PC-3 (cell line): ENCODE measurements around the gene STAT6. TPM values are rescaled to one million over a fixed set of nuclear protein-coding genes. Genes with fewer than 3 reads are reported as not detected.

Experiments
- ATAC-seq: fragments of 200-7000 bp; cut with Tn5 transposase; 2 replicates; pipeline ENCODE4 v1.9.1; 2020; ENCODE audit warnings: mild to moderate bottlenecking, moderate library complexity
- BruUV-seq: library from RNA; stranded (reverse); fragments of 400-500 nt; replicated peaks from 2 replicates; lab custom pipeline; 2021; lab: Mats Ljungman, UMichigan
- CTCF ChIA-PET: fragments of 300-600 bp; sonication (Branson Sonifier 250); formaldehyde crosslinking; loops from one replicate; lab custom pipeline; 2022; ENCODE audit warnings: antibody characterized with exemption; lab: Charles Lee
- POLR2A ChIA-PET: fragments of 300-600 bp; sonication (Branson Sonifier 250); formaldehyde crosslinking; loops from one replicate; lab custom pipeline; 2022; ENCODE audit warnings: antibody characterized with exemption; ENCODE audit not compliant: unreplicated experiment; lab: Charles Lee
- DNase-seq: peaks from one replicate; pipeline ENCODE4 v3.0.0-alpha.2; 2015
- H2AFZ ChIP-seq: fragments of 300-600 bp; sonication (generic); 2 replicates; pipeline ENCODE4 v1.6.0; 2016; ENCODE audit warnings: antibody characterized with exemption, low read length
- H3F3A ChIP-seq: fragments of 300-600 bp; sonication (generic); one replicate; pipeline ENCODE4 v1.6.0; 2017; ENCODE audit warnings: antibody characterized with exemption, low read length, control low read depth, mild to moderate bottlenecking; ENCODE audit not compliant: unreplicated experiment
- H3K27ac ChIP-seq: fragments of 300-600 bp; sonication (generic); 2 replicates; pipeline ENCODE4 v1.5.1; 2016; ENCODE audit warnings: mild to moderate bottlenecking, low read length
- H3K27me3 ChIP-seq: fragments of 300-600 bp; sonication (generic); 2 replicates; pipeline ENCODE4 v1.6.1; 2016; ENCODE audit warnings: low read length, mixed read lengths
- H3K36me3 ChIP-seq: fragments of 300-600 bp; sonication (generic); 2 replicates; pipeline ENCODE4 v1.6.1; 2016; ENCODE audit warnings: low read depth, mixed run types, low read length, mixed read lengths
- H3K4me1 ChIP-seq: fragments of 300-600 bp; sonication (generic); 2 replicates; pipeline ENCODE4 v1.5.1; 2016; ENCODE audit warnings: low read length; ENCODE audit not compliant: insufficient read depth
- H3K4me2 ChIP-seq: fragments of 300-600 bp; sonication (generic); 2 replicates; pipeline ENCODE4 v1.6.0; 2016; ENCODE audit warnings: low read length
- H3K4me3 ChIP-seq: fragments of 300-600 bp; sonication (generic); 2 replicates; pipeline ENCODE4 v1.5.1; 2016; ENCODE audit warnings: mild to moderate bottlenecking, low read length, mixed read lengths
- H3K79me2 ChIP-seq: fragments of 300-600 bp; sonication (generic); 2 replicates; pipeline ENCODE4 v1.6.1; 2017; ENCODE audit warnings: low read length, mixed read lengths
- H3K9ac ChIP-seq: fragments of 300-600 bp; sonication (generic); 2 replicates; pipeline ENCODE4 v1.6.0; 2016; ENCODE audit warnings: mild to moderate bottlenecking, low read length
- H3K9me2 ChIP-seq: fragments of 300-600 bp; sonication (generic); replicated peaks from 2 replicates; pipeline ENCODE4 v1.6.1; 2016; ENCODE audit warnings: mixed run types, low read length, mixed read lengths
- H3K9me3 ChIP-seq: fragments of 300-600 bp; sonication (generic); 2 replicates; pipeline ENCODE4 v1.6.1; 2016; ENCODE audit warnings: low read length, mixed read lengths
- H4K20me1 ChIP-seq: fragments of 300-600 bp; sonication (generic); 2 replicates; pipeline ENCODE4 v1.6.1; 2016; ENCODE audit warnings: low read length, mixed read lengths
- CTCF ChIP-seq: fragments of 300-600 bp; sonication (generic); conservative IDR thresholded peaks from 2 replicates; pipeline ENCODE4 v1.5.1; 2017; ENCODE audit warnings: antibody characterized with exemption, low read depth, mild to moderate bottlenecking, low read length
- EZH2 ChIP-seq: fragments of 300-600 bp; sonication (generic); IDR thresholded peaks from one replicate; pipeline ENCODE4 v1.6.1; 2017; ENCODE audit warnings: antibody characterized with exemption, mild to moderate bottlenecking, low read length; ENCODE audit not compliant: unreplicated experiment
- EZH2phosphoT487 ChIP-seq: fragments of 300-600 bp; sonication (generic); IDR thresholded peaks from 2 replicates; pipeline ENCODE4 v1.6.1; 2018; ENCODE audit warnings: mild to moderate bottlenecking, antibody characterized with exemption, low read length, borderline replicate concordance
- intact Hi-C: fragments of 100-400 bp; cut with micrococcal nuclease; formaldehyde crosslinking; loops from 2 replicates; pipeline ENCODE4 v1.9.0; 2023
- total RNA-seq: library from RNA; depleted of rRNA; stranded (reverse); fragments of >200 nt; gene quantifications from 2 replicates; pipeline ENCODE4 v1.2.3, GENCODE V29; 2014

STAT6 gene
- total RNA-seq, 1 experiment from 2014 or later, result 28.4 TPM

GRCh38 chr12:57049119-57049446 lies 62.1 kb downstream of the STAT6 start:
- H3K9ac ChIP-seq, result no peak overlapping the region
- BruUV-seq, result no TSS peak
- DNase-seq (no peak), ATAC-seq (no peak)
- ChIA-PET POLR2A (no interaction called here), CTCF (interaction anchor here (0.5 kb wide), 1 partner anchor 16 kb away, joined by 3 read pairs; no protein-coding TSS in a partner anchor)
- no peaks in the 10 kb centered on the region for H3F3A ChIP-seq
- H2AFZ ChIP-seq, result no peak overlapping the region
- H3K4me3 ChIP-seq, result no peak overlapping the region
- no peaks in the 10 kb centered on the region for H3K9me2 ChIP-seq
- no peak overlapping the region for H3K4me2 ChIP-seq
- H3K4me1 ChIP-seq, result no peaks in the 10 kb centered on the region
- no peaks in the 10 kb centered on the region for H3K79me2 ChIP-seq
- H3K27ac ChIP-seq, result no peak overlapping the region
- peaks cover 21% of the 10 kb centered on the region; the same call in 1 of the 2 replicates for H3K27me3 ChIP-seq
- intact Hi-C loops, result no loop called here
- TF ChIP-seq EZH2, result no peak
- TF ChIP-seq CTCF, result no peak
- TF ChIP-seq EZH2phosphoT487, result no peak
- no peaks in the 10 kb centered on the region for H4K20me1 ChIP-seq
- H3K9me3 ChIP-seq, result no peaks in the 10 kb centered on the region
- H3K36me3 ChIP-seq, result no peaks in the 10 kb centered on the region

GRCh38 chr12:57048423-57049118 lies 62.6 kb downstream of the STAT6 start:
- Histone ChIP-seq H4K20me1 (no peaks in the 10 kb centered on the region), H3K9me2 (no peaks in the 10 kb centered on the region), H3K4me3 (no peak overlapping the region), H3K27me3 (peaks cover 21% of the 10 kb centered on the region; the same call in 1 of the 2 replicates), H3K4me2 (no peak overlapping the region), H2AFZ (no peak overlapping the region), H3K9me3 (no peaks in the 10 kb centered on the region), H3K79me2 (no peaks in the 10 kb centered on the region), H3K4me1 (no peaks in the 10 kb centered on the region), H3F3A (no peaks in the 10 kb centered on the region), H3K9ac (no peak overlapping the region), H3K36me3 (no peaks in the 10 kb centered on the region), H3K27ac (no peak overlapping the region)
- intact Hi-C loops, result no loop called here
- DNase-seq (no peak), ATAC-seq (no peak)
- TF ChIP-seq EZH2phosphoT487, result no peak
- TF ChIP-seq EZH2, result no peak
- TF ChIP-seq CTCF, result no peak
- no TSS peak for BruUV-seq
- ChIA-PET CTCF (interaction anchor here (0.5 kb wide), 1 partner anchor 15 kb away, joined by 3 read pairs; no protein-coding TSS in a partner anchor), POLR2A (no interaction called here)

GRCh38 chr12:57047981-57048380 lies 63.2 kb downstream of the STAT6 start:
- Histone ChIP-seq H3K27me3 (peaks cover 21% of the 10 kb centered on the region; the same call in 1 of the 2 replicates), H3K9me2 (no peaks in the 10 kb centered on the region), H3K36me3 (no peaks in the 10 kb centered on the region), H3K4me3 (no peak overlapping the region), H2AFZ (no peak overlapping the region), H3K9ac (no peak overlapping the region), H3K27ac (no peak overlapping the region), H3F3A (no peaks in the 10 kb centered on the region), H3K9me3 (no peaks in the 10 kb centered on the region), H4K20me1 (no peaks in the 10 kb centered on the region), H3K79me2 (no peaks in the 10 kb centered on the region), H3K4me1 (no peaks in the 10 kb centered on the region), H3K4me2 (no peak overlapping the region)
- TF ChIP-seq EZH2, result no peak
- no peak for TF ChIP-seq CTCF
- TF ChIP-seq EZH2phosphoT487, result no peak
- intact Hi-C loops, result no loop called here
- ChIA-PET POLR2A (no interaction called here), CTCF (no interaction called here)
- ATAC-seq (no peak), DNase-seq (no peak)
- BruUV-seq, result no TSS peak
